GM12873 (cell line): ENCODE data around the gene SYT13.

Source experiments
- TF ChIP-seq, protein P1 (sequence below): IDR thresholded peaks from 2 replicates; pipeline ENCODE4 v1.5.1; 2012; ENCODE audit warnings: low read depth, mild to moderate bottlenecking, moderate library complexity, low read length, control low read depth; ENCODE audit not compliant: insufficient read depth; ENCODE audit errors: missing control alignments

The SYT13 gene

DNA sequence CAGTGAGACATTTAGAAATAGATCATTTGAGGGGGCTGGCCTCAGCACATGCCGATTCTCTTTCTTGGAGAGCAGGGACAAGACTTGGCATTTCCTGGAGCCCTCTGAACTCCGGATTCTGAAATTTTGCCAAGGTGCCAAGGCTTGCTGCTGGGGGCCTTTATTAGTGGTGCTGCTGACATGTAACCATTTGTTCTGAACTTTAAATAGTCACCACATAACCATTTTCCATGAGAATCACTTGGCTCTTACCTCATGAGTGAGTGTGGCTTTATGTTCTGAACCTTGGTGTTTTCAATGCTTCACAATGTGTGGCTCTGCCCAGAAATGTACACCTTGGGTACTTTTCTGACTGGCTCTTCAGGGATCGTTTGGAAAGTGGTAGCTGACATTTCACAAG lies 33.3 kb downstream of the SYT13 start:
- TF ChIP-seq, protein P1, sequence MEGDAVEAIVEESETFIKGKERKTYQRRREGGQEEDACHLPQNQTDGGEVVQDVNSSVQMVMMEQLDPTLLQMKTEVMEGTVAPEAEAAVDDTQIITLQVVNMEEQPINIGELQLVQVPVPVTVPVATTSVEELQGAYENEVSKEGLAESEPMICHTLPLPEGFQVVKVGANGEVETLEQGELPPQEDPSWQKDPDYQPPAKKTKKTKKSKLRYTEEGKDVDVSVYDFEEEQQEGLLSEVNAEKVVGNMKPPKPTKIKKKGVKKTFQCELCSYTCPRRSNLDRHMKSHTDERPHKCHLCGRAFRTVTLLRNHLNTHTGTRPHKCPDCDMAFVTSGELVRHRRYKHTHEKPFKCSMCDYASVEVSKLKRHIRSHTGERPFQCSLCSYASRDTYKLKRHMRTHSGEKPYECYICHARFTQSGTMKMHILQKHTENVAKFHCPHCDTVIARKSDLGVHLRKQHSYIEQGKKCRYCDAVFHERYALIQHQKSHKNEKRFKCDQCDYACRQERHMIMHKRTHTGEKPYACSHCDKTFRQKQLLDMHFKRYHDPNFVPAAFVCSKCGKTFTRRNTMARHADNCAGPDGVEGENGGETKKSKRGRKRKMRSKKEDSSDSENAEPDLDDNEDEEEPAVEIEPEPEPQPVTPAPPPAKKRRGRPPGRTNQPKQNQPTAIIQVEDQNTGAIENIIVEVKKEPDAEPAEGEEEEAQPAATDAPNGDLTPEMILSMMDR, result no peak

DNA sequence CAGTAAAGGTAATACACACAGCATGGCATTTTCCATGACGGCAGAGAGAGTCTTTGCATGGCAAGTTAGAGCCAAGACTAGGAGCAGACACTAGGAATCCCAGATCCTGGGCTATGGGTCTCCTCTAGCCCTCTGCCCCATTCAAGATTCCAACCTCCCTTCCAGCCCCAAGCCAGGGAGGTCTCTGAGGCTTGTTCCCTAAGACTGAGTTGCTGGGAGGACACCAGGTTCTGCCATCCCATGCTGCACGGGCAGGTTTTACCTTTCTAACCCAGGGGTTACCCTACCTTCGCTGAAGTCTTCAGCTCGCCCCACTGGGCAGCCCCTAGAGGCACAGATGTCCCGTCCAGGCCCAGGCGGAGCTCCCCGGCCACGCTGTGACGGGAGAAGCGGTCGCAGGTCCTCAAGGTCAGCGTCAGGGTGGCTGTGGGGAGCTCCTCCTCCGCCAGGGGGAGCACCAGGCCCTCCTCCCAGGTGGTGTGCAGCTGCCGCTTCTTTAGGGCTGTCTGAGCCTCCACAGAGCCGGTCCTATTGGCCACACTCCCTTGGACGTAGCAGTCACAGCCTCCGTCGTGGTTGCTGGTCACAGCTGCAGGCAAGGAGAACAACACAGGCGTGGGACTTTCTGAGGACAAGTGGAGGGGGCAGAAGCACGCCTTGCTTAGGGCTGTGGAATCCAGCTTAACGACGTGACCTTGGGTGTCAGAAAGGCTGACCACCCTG lies 33.8 kb downstream of the SYT13 start:
- TF ChIP-seq, protein P1, result peak; percentile 80

DNA sequence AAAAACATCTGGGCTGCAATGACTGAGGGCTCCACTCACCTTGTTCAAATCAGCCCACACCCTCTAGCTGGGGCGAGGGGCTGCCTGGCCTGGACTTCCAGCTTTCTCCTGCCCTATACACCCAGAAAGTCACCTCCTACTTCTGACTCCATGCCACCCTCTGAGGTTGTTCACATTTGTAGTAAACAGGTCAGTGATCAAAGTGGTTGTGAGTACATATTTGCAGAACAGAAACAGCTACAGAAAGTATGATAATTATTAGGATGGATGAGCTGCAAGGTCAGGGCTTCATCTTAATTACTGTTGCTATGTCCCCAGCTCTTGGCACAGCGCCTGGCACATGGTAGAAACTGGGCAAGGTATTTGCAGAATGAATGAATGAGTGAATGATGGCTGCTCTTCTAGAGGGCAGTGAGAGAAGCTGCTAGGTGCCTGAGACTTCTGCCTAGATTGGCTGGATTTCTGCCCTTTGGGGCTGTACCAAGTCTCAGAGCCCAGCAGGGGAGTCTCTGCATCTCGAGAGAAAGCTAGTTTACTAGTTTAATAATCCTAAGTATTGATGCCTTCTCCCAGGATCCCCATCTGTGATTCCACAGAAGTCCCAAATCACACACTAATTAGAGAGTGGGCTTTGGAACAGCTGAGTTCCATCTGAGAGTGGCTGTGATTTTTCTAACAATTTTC lies 36.0 kb downstream of the SYT13 start:
- TF ChIP-seq, protein P1, result no peak

DNA sequence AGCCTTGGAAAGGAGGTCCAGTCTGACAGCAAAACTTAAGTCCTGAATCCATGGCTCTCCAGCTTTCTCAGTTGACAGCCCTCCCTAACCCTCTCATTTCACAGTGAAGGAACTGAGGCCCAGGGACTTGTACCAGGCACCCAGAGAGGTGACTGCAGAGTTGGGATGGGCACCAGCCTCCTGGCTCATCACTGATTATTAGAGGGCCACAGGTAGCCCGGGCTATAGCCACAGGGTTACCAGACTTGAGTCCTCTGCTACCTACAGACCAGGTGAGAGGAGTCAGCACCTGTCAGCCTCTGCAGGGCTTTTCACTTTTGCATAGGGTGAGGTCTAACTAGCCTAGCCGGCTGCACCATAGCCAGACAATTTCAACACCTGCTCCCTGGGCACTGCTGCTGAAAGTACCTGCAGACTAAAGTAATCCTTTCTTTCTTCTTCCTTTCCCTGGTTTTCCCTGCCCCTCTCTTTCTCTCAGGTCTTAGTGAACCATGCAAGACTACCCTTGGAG lies 37.6 kb downstream of the SYT13 start:
- TF ChIP-seq, protein P1, result no peak

DNA sequence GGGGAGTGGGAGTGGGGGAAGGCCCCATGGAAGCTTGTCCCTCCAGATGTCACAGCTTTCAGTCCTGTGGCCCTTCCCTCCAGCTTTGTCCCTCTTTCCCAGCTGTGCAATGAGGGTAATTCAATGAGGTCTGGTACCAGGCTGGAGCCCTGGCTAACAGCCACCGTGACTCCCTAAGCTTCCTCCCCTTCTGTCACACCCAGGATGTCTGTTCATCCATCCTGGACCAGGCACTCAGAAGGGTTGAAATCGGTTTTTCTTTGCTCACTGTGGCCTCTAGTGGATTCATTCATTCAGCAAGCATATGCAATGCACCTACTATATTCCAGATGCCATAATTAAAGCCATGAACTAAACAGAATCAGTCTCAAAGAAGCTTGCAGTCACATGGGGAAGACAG lies 38.7 kb downstream of the SYT13 start:
- TF ChIP-seq, protein P1, result no peak

DNA sequence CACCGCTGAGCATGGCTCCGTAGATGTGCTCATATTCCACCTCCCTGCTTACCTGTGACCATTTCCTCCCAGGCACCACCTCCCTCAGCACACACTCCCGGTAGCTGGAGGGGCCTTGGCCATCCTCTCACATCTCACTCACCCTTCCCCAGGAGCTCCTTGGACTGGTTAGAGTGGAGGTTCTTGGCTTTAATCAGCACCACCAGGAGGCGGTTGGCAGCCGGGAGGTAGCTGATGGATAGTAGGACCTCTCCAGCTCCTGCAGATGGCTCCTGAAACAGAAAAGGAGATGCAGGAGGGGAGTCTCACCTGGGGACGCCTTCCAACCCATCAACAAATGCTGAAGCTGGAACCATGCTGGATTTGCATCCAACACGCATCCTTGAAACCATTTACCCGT lies 39.9 kb downstream of the SYT13 start:
- TF ChIP-seq, protein P1, result no peak

DNA sequence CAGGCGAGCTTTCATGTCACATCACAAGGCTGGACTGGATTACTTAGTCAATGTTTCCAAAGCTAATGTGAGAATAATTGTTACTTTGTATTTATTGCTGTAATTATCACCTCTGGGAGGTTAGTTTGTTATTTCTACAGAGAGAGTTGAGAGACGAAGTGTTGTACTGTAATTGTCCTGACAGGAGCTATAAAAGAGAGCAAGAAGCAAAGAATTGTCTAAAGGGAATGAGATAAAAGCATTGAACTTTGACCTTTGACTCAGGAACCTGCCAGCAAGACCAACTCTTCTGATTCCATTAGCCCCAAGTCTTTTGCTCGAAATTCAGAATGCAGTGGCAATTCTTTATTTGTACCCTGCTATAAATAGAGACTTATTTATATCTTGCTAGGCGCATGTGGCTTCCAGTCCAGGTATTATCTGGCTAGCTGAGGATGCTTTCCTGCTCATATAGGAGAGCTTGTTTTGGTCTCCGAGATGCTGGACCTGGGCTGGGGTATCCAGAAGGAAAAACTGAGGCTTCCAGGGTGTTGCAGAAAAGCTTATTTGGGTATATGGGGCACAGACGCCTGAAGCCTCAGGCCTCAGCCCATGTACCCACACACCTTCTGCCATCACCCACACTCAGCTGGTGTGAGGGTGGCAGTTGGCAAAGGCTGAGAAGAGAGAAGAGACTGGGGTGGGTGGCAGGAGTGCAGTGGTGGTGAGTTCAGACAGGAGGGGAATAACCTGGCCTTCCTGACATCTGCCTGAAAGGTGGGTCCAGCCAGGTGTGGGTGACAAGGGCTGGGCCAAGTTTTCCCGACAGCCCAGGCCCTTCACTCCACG lies 40.7 kb downstream of the SYT13 start:
- TF ChIP-seq, protein P1, result no peak
